Activated naive CD8-positive, alpha-beta T cell treated with anti-CD3 and anti-CD28 coated beads, Interleukin-2, amount 50 U/mL, for 24 hours (primary cell): Measurements from ENCODE around the gene TMEM263.

Experiments
- ATAC-seq: fragments of 150-1000 bp; cut with Tn5 transposase; one replicate; pipeline ENCODE4 v1.10.0; 2021
- DNase-seq: peaks from one replicate; pipeline ENCODE4 v3.0.0; 2021
- H3K27ac Mint-ChIP-seq: one replicate; pipeline ENCODE4 v1.8.0; 2021; ENCODE audit warnings: mild to moderate bottlenecking, mixed read lengths
- H3K27me3 Mint-ChIP-seq: one replicate; pipeline ENCODE4 v1.8.0; 2021; ENCODE audit warnings: mixed read lengths
- H3K36me3 Mint-ChIP-seq: one replicate; pipeline ENCODE4 v1.8.0; 2021; ENCODE audit warnings: low read depth, mixed read lengths
- H3K4me1 Mint-ChIP-seq: one replicate; pipeline ENCODE4 v1.8.0; 2021; ENCODE audit warnings: mixed read lengths
- H3K4me3 Mint-ChIP-seq: one replicate; pipeline ENCODE4 v1.8.0; 2021; ENCODE audit warnings: mild to moderate bottlenecking, moderate library complexity, mixed read lengths
- H3K9me3 Mint-ChIP-seq: one replicate; pipeline ENCODE4 v1.8.0; 2021; ENCODE audit warnings: mixed read lengths

Gene TMEM263

GRCh38 chr12:106924268-106924861, 31.3 kb upstream of the TMEM263 start:
- peaks cover 5% of the 10 kb centered on the region for H3K9me3 Mint-ChIP-seq

GRCh38 chr12:106926657-106927056, 29.1 kb upstream of the TMEM263 start:
- Mint-ChIP-seq H3K9me3 (peaks cover 5% of the 10 kb centered on the region), H3K27ac (no peak overlapping the region), H3K36me3 (no peaks in the 10 kb centered on the region), H3K4me3 (no peak overlapping the region), H3K27me3 (peaks cover 36% of the 10 kb centered on the region), H3K4me1 (no peaks in the 10 kb centered on the region)
- ATAC-seq (no peak), DNase-seq (no peak)

More at GRCh38 chr12:106924268-106924861, 31.3 kb upstream of the TMEM263 start:
- Mint-ChIP-seq H3K27ac (no peak overlapping the region), H3K4me1 (no peaks in the 10 kb centered on the region), H3K36me3 (no peaks in the 10 kb centered on the region), H3K4me3 (no peak overlapping the region), H3K27me3 (peaks cover 29% of the 10 kb centered on the region)
- ATAC-seq = no peak
- DNase-seq = no peak

GRCh38 chr12:106934277-106934676, 21.4 kb upstream of the TMEM263 start:
- Mint-ChIP-seq H3K9me3 (no peaks in the 10 kb centered on the region), H3K27ac (no peak overlapping the region), H3K4me3 (no peak overlapping the region), H3K4me1 (no peaks in the 10 kb centered on the region), H3K27me3 (peaks cover 26% of the 10 kb centered on the region), H3K36me3 (no peaks in the 10 kb centered on the region)
- DNase-seq (no peak), ATAC-seq (no peak)

GRCh38 chr12:106941481-106942156, 14.1 kb upstream of the TMEM263 start:
- ATAC-seq (no peak), DNase-seq (no peak)
- H3K4me3 Mint-ChIP-seq = no peak overlapping the region
- H3K27me3 Mint-ChIP-seq = peaks cover 6% of the 10 kb centered on the region
- no peaks in the 10 kb centered on the region for H3K4me1 Mint-ChIP-seq
- H3K9me3 Mint-ChIP-seq = peaks cover 5% of the 10 kb centered on the region
- H3K27ac Mint-ChIP-seq = no peak overlapping the region
- no peaks in the 10 kb centered on the region for H3K36me3 Mint-ChIP-seq

- no peak overlapping the region for H3K27ac Mint-ChIP-seq
- H3K36me3 Mint-ChIP-seq = no peaks in the 10 kb centered on the region
- no peak overlapping the region for H3K4me3 Mint-ChIP-seq
These were observed 12.9 kb upstream of the TMEM263 start for GRCh38 chr12:106942775-106943174.

GRCh38 chr12:106945261-106945851, 10.4 kb upstream of the TMEM263 start:
- H3K27ac Mint-ChIP-seq = no peak overlapping the region
- DNase-seq = no peak
- H3K27me3 Mint-ChIP-seq = peaks cover 4% of the 10 kb centered on the region
- H3K36me3 Mint-ChIP-seq = peaks cover 3% of the 10 kb centered on the region
- peaks cover 18% of the 10 kb centered on the region for H3K9me3 Mint-ChIP-seq
- no peaks in the 10 kb centered on the region for H3K4me1 Mint-ChIP-seq
- no peak for ATAC-seq
- H3K4me3 Mint-ChIP-seq = no peak overlapping the region

More at GRCh38 chr12:106942775-106943174, 12.9 kb upstream of the TMEM263 start:
- Mint-ChIP-seq H3K9me3 (peaks cover 5% of the 10 kb centered on the region), H3K27me3 (peaks cover 6% of the 10 kb centered on the region), H3K4me1 (no peaks in the 10 kb centered on the region)
- no peak for DNase-seq
- no peak for ATAC-seq

GRCh38 chr12:106947461-106947860, 8.2 kb upstream of the TMEM263 start:
- peaks cover 23% of the 10 kb centered on the region for H3K9me3 Mint-ChIP-seq
- ATAC-seq (no peak), DNase-seq (no peak)
- H3K4me3 Mint-ChIP-seq = no peak overlapping the region
- H3K4me1 Mint-ChIP-seq = no peaks in the 10 kb centered on the region
- H3K27ac Mint-ChIP-seq = no peak overlapping the region
- H3K27me3 Mint-ChIP-seq = peaks cover 4% of the 10 kb centered on the region
- H3K36me3 Mint-ChIP-seq = peaks cover 3% of the 10 kb centered on the region

GRCh38 chr12:106950591-106950990, 5.1 kb upstream of the TMEM263 start:
- Mint-ChIP-seq H3K36me3 (peaks cover 3% of the 10 kb centered on the region), H3K27me3 (no peaks in the 10 kb centered on the region), H3K4me1 (peaks cover 12% of the 10 kb centered on the region), H3K4me3 (no peak overlapping the region), H3K9me3 (peaks cover 18% of the 10 kb centered on the region), H3K27ac (no peak overlapping the region)
- ATAC-seq = no peak
- DNase-seq = no peak

GRCh38 chr12:106953352-106954250, 2.1 kb upstream of the TMEM263 start:
- H3K9me3 Mint-ChIP-seq = peaks cover 16% of the 10 kb centered on the region
- H3K4me1 Mint-ChIP-seq = peaks cover 25% of the 10 kb centered on the region
- H3K36me3 Mint-ChIP-seq = peaks cover 6% of the 10 kb centered on the region
- no peaks in the 10 kb centered on the region for H3K27me3 Mint-ChIP-seq
- no peak overlapping the region for H3K27ac Mint-ChIP-seq
- H3K4me3 Mint-ChIP-seq = no peak overlapping the region
- no peak for DNase-seq
- no peak for ATAC-seq

- DNase-seq (peak; percentile 10), ATAC-seq (peak; percentile 18)
- peak overlapping the region; percentile 96 for H3K4me3 Mint-ChIP-seq
- H3K27ac Mint-ChIP-seq = peak overlapping the region; percentile 83
- H3K36me3 Mint-ChIP-seq = peaks cover 9% of the 10 kb centered on the region
- peaks cover 29% of the 10 kb centered on the region for H3K4me1 Mint-ChIP-seq
- no peaks in the 10 kb centered on the region for H3K27me3 Mint-ChIP-seq
- H3K9me3 Mint-ChIP-seq = peaks cover 8% of the 10 kb centered on the region
These were observed 988 bp upstream of the TMEM263 start for GRCh38 chr12:106954462-106955376.

GRCh38 chr12:106956048-106956578, 406 bp downstream of the TMEM263 start:
- H3K9me3 Mint-ChIP-seq = no peaks in the 10 kb centered on the region
- peaks cover 9% of the 10 kb centered on the region for H3K36me3 Mint-ChIP-seq
- H3K27ac Mint-ChIP-seq = peak overlapping the region; percentile 91
- H3K4me1 Mint-ChIP-seq = peaks cover 33% of the 10 kb centered on the region
- H3K4me3 Mint-ChIP-seq = peak overlapping the region; percentile 96
- ATAC-seq = peak; percentile 49
- peak; percentile 67 for DNase-seq
- no peaks in the 10 kb centered on the region for H3K27me3 Mint-ChIP-seq

- no peaks in the 10 kb centered on the region for H3K9me3 Mint-ChIP-seq
- ATAC-seq (no peak), DNase-seq (no peak)
- H3K27me3 Mint-ChIP-seq = no peaks in the 10 kb centered on the region
- peaks cover 11% of the 10 kb centered on the region for H3K36me3 Mint-ChIP-seq
- H3K27ac Mint-ChIP-seq = peak overlapping the region; percentile 91
- H3K4me3 Mint-ChIP-seq = peak overlapping the region; percentile 96
- peaks cover 36% of the 10 kb centered on the region for H3K4me1 Mint-ChIP-seq
These were observed 1.9 kb downstream of the TMEM263 start for GRCh38 chr12:106957583-106957982.

GRCh38 chr12:106960443-106960842, 4.7 kb downstream of the TMEM263 start:
- Mint-ChIP-seq H3K9me3 (no peaks in the 10 kb centered on the region), H3K27ac (no peak overlapping the region), H3K4me3 (no peak overlapping the region), H3K36me3 (peaks cover 23% of the 10 kb centered on the region), H3K27me3 (no peaks in the 10 kb centered on the region), H3K4me1 (peaks cover 29% of the 10 kb centered on the region)
- ATAC-seq (no peak), DNase-seq (no peak)
